HEK293 (cell line): Measurements from ENCODE around the gene CTAGE1.

Experiments used
- PRDM1 ChIP-seq: fragments of 450-650 bp; formaldehyde crosslinking; IDR thresholded peaks from 2 replicates; pipeline ENCODE4; 2016; ENCODE audit warnings: missing biosample characterization, missing genetic modification characterization
- ZNF214 ChIP-seq: fragments of 450-650 bp; formaldehyde crosslinking; IDR thresholded peaks from 2 replicates; pipeline ENCODE4 v1.5.1; 2017; ENCODE audit warnings: missing biosample characterization, mild to moderate bottlenecking, missing genetic modification characterization, borderline replicate concordance
- ZNF777 ChIP-seq: fragments of 450-650 bp; formaldehyde crosslinking; IDR thresholded peaks from 2 replicates; pipeline ENCODE4 v1.5.1; 2017; ENCODE audit warnings: missing biosample characterization, missing genetic modification characterization, borderline replicate concordance
- TF ChIP-seq, protein P1 (sequence below): fragments of 450-650 bp; formaldehyde crosslinking; IDR thresholded peaks from 2 replicates; pipeline ENCODE4 v1.5.1; 2016; ENCODE audit warnings: missing biosample characterization, missing genetic modification characterization
- TF ChIP-seq, protein P2 (sequence below): fragments of 450-650 bp; formaldehyde crosslinking; conservative IDR thresholded peaks from 2 replicates; pipeline ENCODE4 v1.5.1; 2016; ENCODE audit warnings: low read depth, missing biosample characterization, missing genetic modification characterization
- TF ChIP-seq, protein P3 (sequence below): fragments of 450-650 bp; formaldehyde crosslinking; IDR thresholded peaks from 2 replicates; pipeline ENCODE4 v1.5.1; 2016; ENCODE audit warnings: missing biosample characterization, missing genetic modification characterization

DNA sequence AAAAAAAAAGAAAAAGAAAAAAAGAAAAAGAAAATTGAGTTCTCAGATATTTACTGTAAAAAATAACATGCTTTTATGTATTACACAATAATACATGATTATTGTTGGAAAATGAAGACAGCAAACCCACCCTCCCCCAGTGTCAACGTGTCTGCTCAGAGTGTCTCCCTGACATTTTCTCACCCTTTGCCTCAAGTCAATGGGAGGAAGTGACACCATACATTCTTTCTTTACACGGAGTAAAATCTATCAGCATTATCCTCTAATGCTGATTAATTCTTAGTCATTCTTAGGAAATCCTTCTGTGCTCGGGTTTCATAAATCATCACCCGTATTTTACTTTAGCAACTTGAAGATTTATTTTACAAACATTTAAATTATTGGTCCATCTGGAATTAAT is 32.0 kb downstream of the CTAGE1 start:
- TF ChIP-seq PRDM1 (tag by site-specific recombination) (no peak), ZNF777 (tag by site-specific recombination) (no peak), ZNF214 (tag by site-specific recombination) (no peak)
- TF ChIP-seq, protein P1, sequence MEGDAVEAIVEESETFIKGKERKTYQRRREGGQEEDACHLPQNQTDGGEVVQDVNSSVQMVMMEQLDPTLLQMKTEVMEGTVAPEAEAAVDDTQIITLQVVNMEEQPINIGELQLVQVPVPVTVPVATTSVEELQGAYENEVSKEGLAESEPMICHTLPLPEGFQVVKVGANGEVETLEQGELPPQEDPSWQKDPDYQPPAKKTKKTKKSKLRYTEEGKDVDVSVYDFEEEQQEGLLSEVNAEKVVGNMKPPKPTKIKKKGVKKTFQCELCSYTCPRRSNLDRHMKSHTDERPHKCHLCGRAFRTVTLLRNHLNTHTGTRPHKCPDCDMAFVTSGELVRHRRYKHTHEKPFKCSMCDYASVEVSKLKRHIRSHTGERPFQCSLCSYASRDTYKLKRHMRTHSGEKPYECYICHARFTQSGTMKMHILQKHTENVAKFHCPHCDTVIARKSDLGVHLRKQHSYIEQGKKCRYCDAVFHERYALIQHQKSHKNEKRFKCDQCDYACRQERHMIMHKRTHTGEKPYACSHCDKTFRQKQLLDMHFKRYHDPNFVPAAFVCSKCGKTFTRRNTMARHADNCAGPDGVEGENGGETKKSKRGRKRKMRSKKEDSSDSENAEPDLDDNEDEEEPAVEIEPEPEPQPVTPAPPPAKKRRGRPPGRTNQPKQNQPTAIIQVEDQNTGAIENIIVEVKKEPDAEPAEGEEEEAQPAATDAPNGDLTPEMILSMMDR (tag by site-specific recombination) = no peak
- TF ChIP-seq, protein P2, sequence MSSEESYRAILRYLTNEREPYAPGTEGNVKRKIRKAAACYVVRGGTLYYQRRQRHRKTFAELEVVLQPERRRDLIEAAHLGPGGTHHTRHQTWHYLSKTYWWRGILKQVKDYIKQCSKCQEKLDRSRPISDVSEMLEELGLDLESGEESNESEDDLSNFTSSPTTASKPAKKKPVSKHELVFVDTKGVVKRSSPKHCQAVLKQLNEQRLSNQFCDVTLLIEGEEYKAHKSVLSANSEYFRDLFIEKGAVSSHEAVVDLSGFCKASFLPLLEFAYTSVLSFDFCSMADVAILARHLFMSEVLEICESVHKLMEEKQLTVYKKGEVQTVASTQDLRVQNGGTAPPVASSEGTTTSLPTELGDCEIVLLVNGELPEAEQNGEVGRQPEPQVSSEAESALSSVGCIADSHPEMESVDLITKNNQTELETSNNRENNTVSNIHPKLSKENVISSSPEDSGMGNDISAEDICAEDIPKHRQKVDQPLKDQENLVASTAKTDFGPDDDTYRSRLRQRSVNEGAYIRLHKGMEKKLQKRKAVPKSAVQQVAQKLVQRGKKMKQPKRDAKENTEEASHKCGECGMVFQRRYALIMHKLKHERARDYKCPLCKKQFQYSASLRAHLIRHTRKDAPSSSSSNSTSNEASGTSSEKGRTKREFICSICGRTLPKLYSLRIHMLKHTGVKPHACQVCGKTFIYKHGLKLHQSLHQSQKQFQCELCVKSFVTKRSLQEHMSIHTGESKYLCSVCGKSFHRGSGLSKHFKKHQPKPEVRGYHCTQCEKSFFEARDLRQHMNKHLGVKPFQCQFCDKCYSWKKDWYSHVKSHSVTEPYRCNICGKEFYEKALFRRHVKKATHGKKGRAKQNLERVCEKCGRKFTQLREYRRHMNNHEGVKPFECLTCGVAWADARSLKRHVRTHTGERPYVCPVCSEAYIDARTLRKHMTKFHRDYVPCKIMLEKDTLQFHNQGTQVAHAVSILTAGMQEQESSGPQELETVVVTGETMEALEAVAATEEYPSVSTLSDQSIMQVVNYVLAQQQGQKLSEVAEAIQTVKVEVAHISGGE (tag by site-specific recombination) = no peak
- TF ChIP-seq, protein P3, sequence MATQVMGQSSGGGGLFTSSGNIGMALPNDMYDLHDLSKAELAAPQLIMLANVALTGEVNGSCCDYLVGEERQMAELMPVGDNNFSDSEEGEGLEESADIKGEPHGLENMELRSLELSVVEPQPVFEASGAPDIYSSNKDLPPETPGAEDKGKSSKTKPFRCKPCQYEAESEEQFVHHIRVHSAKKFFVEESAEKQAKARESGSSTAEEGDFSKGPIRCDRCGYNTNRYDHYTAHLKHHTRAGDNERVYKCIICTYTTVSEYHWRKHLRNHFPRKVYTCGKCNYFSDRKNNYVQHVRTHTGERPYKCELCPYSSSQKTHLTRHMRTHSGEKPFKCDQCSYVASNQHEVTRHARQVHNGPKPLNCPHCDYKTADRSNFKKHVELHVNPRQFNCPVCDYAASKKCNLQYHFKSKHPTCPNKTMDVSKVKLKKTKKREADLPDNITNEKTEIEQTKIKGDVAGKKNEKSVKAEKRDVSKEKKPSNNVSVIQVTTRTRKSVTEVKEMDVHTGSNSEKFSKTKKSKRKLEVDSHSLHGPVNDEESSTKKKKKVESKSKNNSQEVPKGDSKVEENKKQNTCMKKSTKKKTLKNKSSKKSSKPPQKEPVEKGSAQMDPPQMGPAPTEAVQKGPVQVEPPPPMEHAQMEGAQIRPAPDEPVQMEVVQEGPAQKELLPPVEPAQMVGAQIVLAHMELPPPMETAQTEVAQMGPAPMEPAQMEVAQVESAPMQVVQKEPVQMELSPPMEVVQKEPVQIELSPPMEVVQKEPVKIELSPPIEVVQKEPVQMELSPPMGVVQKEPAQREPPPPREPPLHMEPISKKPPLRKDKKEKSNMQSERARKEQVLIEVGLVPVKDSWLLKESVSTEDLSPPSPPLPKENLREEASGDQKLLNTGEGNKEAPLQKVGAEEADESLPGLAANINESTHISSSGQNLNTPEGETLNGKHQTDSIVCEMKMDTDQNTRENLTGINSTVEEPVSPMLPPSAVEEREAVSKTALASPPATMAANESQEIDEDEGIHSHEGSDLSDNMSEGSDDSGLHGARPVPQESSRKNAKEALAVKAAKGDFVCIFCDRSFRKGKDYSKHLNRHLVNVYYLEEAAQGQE (tag by site-specific recombination) = no peak
